IgD-negative memory B cell (primary cell): ENCODE data around the gene HIVEP3. TPM values are rescaled to one million over a fixed set of nuclear protein-coding genes. Genes with fewer than 3 reads are reported as not detected.

ENCODE experiments used
- H3K27ac Mint-ChIP-seq, 3 donors: one replicate each; pipeline ENCODE4 v1.8.0; 2020 to 2022; ENCODE audit warnings: mild to moderate bottlenecking in 3 of 3, mixed read lengths in 3 of 3, moderate library complexity in 1 of 3
- H3K27me3 Mint-ChIP-seq: one replicate; pipeline ENCODE4 v1.8.0; 2021; ENCODE audit warnings: mixed read lengths
- H3K36me3 Mint-ChIP-seq: one replicate; pipeline ENCODE4 v1.8.0; 2020; ENCODE audit warnings: mild to moderate bottlenecking, mixed read lengths
- H3K4me1 Mint-ChIP-seq, 3 donors: one replicate each; pipeline ENCODE4 v1.8.0; 2020 to 2022; ENCODE audit warnings: mixed read lengths in 3 of 3, mild to moderate bottlenecking in 1 of 3
- H3K4me3 Mint-ChIP-seq, 4 donors: one replicate each; pipeline ENCODE4 v1.8.0; 2020 to 2022; ENCODE audit warnings: mild to moderate bottlenecking in 4 of 4, mixed read lengths in 4 of 4, moderate library complexity in 3 of 4
- H3K9me3 Mint-ChIP-seq, 3 donors: one replicate each; pipeline ENCODE4 v1.8.0; 2020 to 2021; ENCODE audit warnings: mixed read lengths in 3 of 3, mild to moderate bottlenecking in 1 of 3
- polyA plus RNA-seq: library from polyadenylated mRNA; unstranded; fragments of 300-500 nt; fragmentation: Illumina TruSeq; gene quantifications from one replicate; pipeline ENCODE4 v1.2.3, GENCODE V29; 2021

The HIVEP3 gene
- polyA plus RNA-seq, 1 donor from 2014 or later = 1.4 TPM

GRCh38 chr1:41819843-41820242, 98.9 kb downstream of the HIVEP3 start:
- Mint-ChIP-seq H3K9me3 (no peaks in the 10 kb centered on the region), H3K4me1 (peaks cover 0 to 4% (median 3%) of the 10 kb centered on the region in 3 donors), H3K27ac (no peak overlapping the region), H3K4me3 (no peak overlapping the region), H3K36me3 (peaks cover 2% of the 10 kb centered on the region), H3K27me3 (no peaks in the 10 kb centered on the region)

- Mint-ChIP-seq H3K36me3 (peaks cover 2% of the 10 kb centered on the region), H3K27me3 (no peaks in the 10 kb centered on the region), H3K9me3 (no peaks in the 10 kb centered on the region), H3K4me3 (no peak overlapping the region), H3K27ac (no peak overlapping the region), H3K4me1 (peaks cover 3 to 4% (median 4%) of the 10 kb centered on the region in 3 donors)
Measured at GRCh38 chr1:41819069-41819468, 99.7 kb downstream of the HIVEP3 start.

- Mint-ChIP-seq H3K4me1 (peaks cover 8 to 13% (median 9%) of the 10 kb centered on the region in 3 donors), H3K27ac (no peak overlapping the region), H3K4me3 (no peak overlapping the region), H3K36me3 (peaks cover 2% of the 10 kb centered on the region), H3K27me3 (no peaks in the 10 kb centered on the region), H3K9me3 (no peaks in the 10 kb centered on the region)
Measured at GRCh38 chr1:41816061-41816460, 102.7 kb downstream of the HIVEP3 start.

- no peak overlapping the region for H3K27ac Mint-ChIP-seq
- peaks cover 12 to 29% (median 24%) of the 10 kb centered on the region in 3 donors for H3K4me1 Mint-ChIP-seq
- no peaks in the 10 kb centered on the region for H3K9me3 Mint-ChIP-seq
- H3K36me3 Mint-ChIP-seq = peaks cover 2% of the 10 kb centered on the region
- no peaks in the 10 kb centered on the region for H3K27me3 Mint-ChIP-seq
- H3K4me3 Mint-ChIP-seq = peak overlapping the region in 2 of 4 donors; percentile 2 to 60
Measured at GRCh38 chr1:41813755-41814745, 104.7 kb downstream of the HIVEP3 start.

GRCh38 chr1:41813226-41813625, 105.5 kb downstream of the HIVEP3 start:
- H3K27ac Mint-ChIP-seq = no peak overlapping the region
- H3K27me3 Mint-ChIP-seq = no peaks in the 10 kb centered on the region
- H3K4me3 Mint-ChIP-seq = peak overlapping the region in 1 of 4 donors; percentile 2
- peaks cover 12 to 29% (median 26%) of the 10 kb centered on the region in 3 donors for H3K4me1 Mint-ChIP-seq
- peaks cover 2% of the 10 kb centered on the region for H3K36me3 Mint-ChIP-seq
- H3K9me3 Mint-ChIP-seq = no peaks in the 10 kb centered on the region

GRCh38 chr1:41812453-41812852, 106.3 kb downstream of the HIVEP3 start:
- no peak overlapping the region for H3K4me3 Mint-ChIP-seq
- H3K27me3 Mint-ChIP-seq = no peaks in the 10 kb centered on the region
- H3K36me3 Mint-ChIP-seq = peaks cover 2% of the 10 kb centered on the region
- H3K9me3 Mint-ChIP-seq = no peaks in the 10 kb centered on the region
- H3K27ac Mint-ChIP-seq = no peak overlapping the region
- H3K4me1 Mint-ChIP-seq = peaks cover 12 to 31% (median 26%) of the 10 kb centered on the region in 3 donors

- Mint-ChIP-seq H3K4me1 (peaks cover 12 to 35% (median 30%) of the 10 kb centered on the region in 3 donors), H3K27ac (no peak overlapping the region)
Measured at GRCh38 chr1:41812051-41812450, 106.7 kb downstream of the HIVEP3 start.

GRCh38 chr1:41811051-41811795, 107.5 kb downstream of the HIVEP3 start:
- H3K4me1 Mint-ChIP-seq = peaks cover 20 to 42% (median 38%) of the 10 kb centered on the region in 3 donors
- H3K36me3 Mint-ChIP-seq = no peaks in the 10 kb centered on the region
- no peaks in the 10 kb centered on the region for H3K9me3 Mint-ChIP-seq
- no peaks in the 10 kb centered on the region for H3K27me3 Mint-ChIP-seq
- no peak overlapping the region for H3K4me3 Mint-ChIP-seq
- H3K27ac Mint-ChIP-seq = peak overlapping the region in 1 of 3 donors; percentile 84

More at GRCh38 chr1:41812051-41812450, 106.7 kb downstream of the HIVEP3 start:
- Mint-ChIP-seq H3K36me3 (peaks cover 2% of the 10 kb centered on the region), H3K27me3 (no peaks in the 10 kb centered on the region), H3K4me3 (peak overlapping the region in 1 of 4 donors; percentile 42), H3K9me3 (no peaks in the 10 kb centered on the region)

GRCh38 chr1:41810446-41810845, 108.3 kb downstream of the HIVEP3 start:
- Mint-ChIP-seq H3K4me3 (no peak overlapping the region), H3K27ac (no peak overlapping the region), H3K9me3 (no peaks in the 10 kb centered on the region), H3K4me1 (peaks cover 27 to 46% (median 45%) of the 10 kb centered on the region in 3 donors), H3K36me3 (no peaks in the 10 kb centered on the region), H3K27me3 (no peaks in the 10 kb centered on the region)

GRCh38 chr1:41809692-41810091, 109.0 kb downstream of the HIVEP3 start:
- H3K4me3 Mint-ChIP-seq = no peak overlapping the region
- no peaks in the 10 kb centered on the region for H3K27me3 Mint-ChIP-seq
- peak overlapping the region in 1 of 3 donors; percentile 1 for H3K27ac Mint-ChIP-seq
- H3K4me1 Mint-ChIP-seq = peaks cover 28 to 48% (median 46%) of the 10 kb centered on the region in 3 donors
- no peaks in the 10 kb centered on the region for H3K9me3 Mint-ChIP-seq
- no peaks in the 10 kb centered on the region for H3K36me3 Mint-ChIP-seq

GRCh38 chr1:41807390-41807789, 111.3 kb downstream of the HIVEP3 start:
- H3K27ac Mint-ChIP-seq = no peak overlapping the region
- H3K9me3 Mint-ChIP-seq = no peaks in the 10 kb centered on the region
- peaks cover 3% of the 10 kb centered on the region for H3K27me3 Mint-ChIP-seq
- peaks cover 49 to 70% (median 63%) of the 10 kb centered on the region in 3 donors for H3K4me1 Mint-ChIP-seq
- H3K4me3 Mint-ChIP-seq = no peak overlapping the region
- H3K36me3 Mint-ChIP-seq = no peaks in the 10 kb centered on the region

GRCh38 chr1:41806472-41807155, 112.1 kb downstream of the HIVEP3 start:
- peak overlapping the region in 2 of 3 donors; percentile 3 to 94 for H3K27ac Mint-ChIP-seq
- no peaks in the 10 kb centered on the region for H3K9me3 Mint-ChIP-seq
- peaks cover 49 to 74% (median 59%) of the 10 kb centered on the region in 3 donors for H3K4me1 Mint-ChIP-seq
- peak overlapping the region in 2 of 4 donors; percentile 67 to 74 for H3K4me3 Mint-ChIP-seq
- no peaks in the 10 kb centered on the region for H3K36me3 Mint-ChIP-seq
- H3K27me3 Mint-ChIP-seq = peaks cover 3% of the 10 kb centered on the region

- H3K4me3 Mint-ChIP-seq = peak overlapping the region in 2 of 4 donors; percentile 6 to 77
- peaks cover 49 to 69% (median 58%) of the 10 kb centered on the region in 3 donors for H3K4me1 Mint-ChIP-seq
- peaks cover 3% of the 10 kb centered on the region for H3K27me3 Mint-ChIP-seq
Measured at GRCh38 chr1:41805771-41806471, 112.8 kb downstream of the HIVEP3 start.

GRCh38 chr1:41804176-41804575, 114.5 kb downstream of the HIVEP3 start:
- H3K27me3 Mint-ChIP-seq = peaks cover 3% of the 10 kb centered on the region
- H3K9me3 Mint-ChIP-seq = no peaks in the 10 kb centered on the region
- peak overlapping the region in 2 of 3 donors; percentile 23 to 84 for H3K27ac Mint-ChIP-seq

More at GRCh38 chr1:41805771-41806471, 112.8 kb downstream of the HIVEP3 start:
- H3K9me3 Mint-ChIP-seq = no peaks in the 10 kb centered on the region
- H3K27ac Mint-ChIP-seq = peak overlapping the region; percentile 3 to 94 (median 83)
- no peaks in the 10 kb centered on the region for H3K36me3 Mint-ChIP-seq

More at GRCh38 chr1:41804176-41804575, 114.5 kb downstream of the HIVEP3 start:
- Mint-ChIP-seq H3K4me1 (peaks cover 60 to 73% (median 61%) of the 10 kb centered on the region in 3 donors), H3K36me3 (no peaks in the 10 kb centered on the region), H3K4me3 (peak overlapping the region in 3 of 4 donors; percentile 31 to 81 (median 39))
